Lower lobe of right lung (tissue), 2 donors: ENCODE data around the gene DTNBP1. TPM values are rescaled to one million over a fixed set of nuclear protein-coding genes. Genes with fewer than 3 reads are reported as not detected.
"Not testable (repeated sequence)": the region's sequence is repeated elsewhere in the genome, so short reads cannot be mapped to it uniquely, and the experiment has no call there.

Experiments used
- ATAC-seq, 2 donors: fragments of 200-7000 bp; cut with Tn5 transposase; one replicate each; pipeline ENCODE4 v1.9.1; 2020 to 2022; ENCODE audit warnings: mild to moderate bottlenecking in 2 of 2, moderate library complexity in 2 of 2
- DNase-seq: peaks from one replicate; pipeline ENCODE4 v3.0.0-alpha.2; 2020
- H3K27ac ChIP-seq: fragments of 200-600 bp; one replicate; pipeline ENCODE4 v1.8.0; 2022
- H3K27me3 ChIP-seq: fragments of 200-600 bp; one replicate; pipeline ENCODE4 v1.8.0; 2022; ENCODE audit warnings: low read depth
- H3K36me3 ChIP-seq: fragments of 200-600 bp; one replicate; pipeline ENCODE4 v1.8.0; 2022; ENCODE audit warnings: mild to moderate bottlenecking
- H3K4me1 ChIP-seq: fragments of 200-600 bp; one replicate; pipeline ENCODE4 v1.8.0; 2022
- H3K4me3 ChIP-seq: fragments of 200-600 bp; one replicate; pipeline ENCODE4 v1.8.0; 2022; ENCODE audit warnings: mild to moderate bottlenecking
- H3K9me3 ChIP-seq: fragments of 200-600 bp; one replicate; pipeline ENCODE4 v1.8.0; 2022
- CTCF ChIP-seq: fragments of 200-600 bp; IDR thresholded peaks from one replicate; pipeline ENCODE4 v1.8.0; 2022; ENCODE audit warnings: antibody characterized with exemption, mild to moderate bottlenecking
- intact Hi-C: fragments of 100-400 bp; cut with DNase I; formaldehyde crosslinking; loops from one replicate; pipeline ENCODE4 v1.11.0; 2022
- total RNA-seq: library from RNA; stranded (reverse); fragmentation: NEBNext Ultra II Directional; extraction: Animal tissue kit (Norgen Biotek cat#: 25700); gene quantifications from one replicate; pipeline ENCODE4 v1.2.1, GENCODE V29; 2021
- donor health status: DM: no; HTN: yes; CAD: no; lungs with severe emphysema.

Gene DTNBP1
- total RNA-seq, 1 donor from 2014 or later, result 25.9 TPM

- intact Hi-C loops, result no loop called here
- no peak overlapping the region for H3K4me3 ChIP-seq
- no peak for TF ChIP-seq CTCF
- H3K36me3 ChIP-seq, result no peaks in the 10 kb centered on the region
- DNase-seq, result no peak
- no peaks in the 10 kb centered on the region for H3K27me3 ChIP-seq
- ATAC-seq, result no peak
- H3K4me1 ChIP-seq, result peaks cover 35% of the 10 kb centered on the region
- no peaks in the 10 kb centered on the region for H3K9me3 ChIP-seq
- H3K27ac ChIP-seq, result no peak overlapping the region
Observed at GRCh38 chr6:15550546-15551123, 112.2 kb downstream of the DTNBP1 start.

- intact Hi-C loops, result no loop called here
- no peaks in the 10 kb centered on the region for H3K27me3 ChIP-seq
- no peaks in the 10 kb centered on the region for H3K9me3 ChIP-seq
- ATAC-seq (no peak), DNase-seq (no peak)
- H3K4me3 ChIP-seq, result no peak overlapping the region
- TF ChIP-seq CTCF, result no peak
- H3K27ac ChIP-seq, result no peak overlapping the region
- no peaks in the 10 kb centered on the region for H3K36me3 ChIP-seq
- H3K4me1 ChIP-seq, result peaks cover 39% of the 10 kb centered on the region
Observed at GRCh38 chr6:15549371-15549770, 113.5 kb downstream of the DTNBP1 start.

GRCh38 chr6:15547400-15547799 lies 115.4 kb downstream of the DTNBP1 start:
- intact Hi-C loops, result no loop called here
- no peak for DNase-seq
- ATAC-seq, result no peak
- H3K4me1 ChIP-seq, result peaks cover 37% of the 10 kb centered on the region
- no peak overlapping the region for H3K4me3 ChIP-seq
- no peak for TF ChIP-seq CTCF
- H3K27me3 ChIP-seq, result no peaks in the 10 kb centered on the region
- H3K9me3 ChIP-seq, result peaks cover 7% of the 10 kb centered on the region
- no peak overlapping the region for H3K27ac ChIP-seq
- no peaks in the 10 kb centered on the region for H3K36me3 ChIP-seq

GRCh38 chr6:15546591-15546990 lies 116.2 kb downstream of the DTNBP1 start:
- Histone ChIP-seq H3K36me3 (no peaks in the 10 kb centered on the region), H3K9me3 (peaks cover 7% of the 10 kb centered on the region), H3K27me3 (no peaks in the 10 kb centered on the region), H3K27ac (no peak overlapping the region), H3K4me3 (no peak overlapping the region), H3K4me1 (peaks cover 29% of the 10 kb centered on the region)
- ATAC-seq (no peak), DNase-seq (no peak)
- TF ChIP-seq CTCF, result no peak
- intact Hi-C loops, result no loop called here

GRCh38 chr6:15544321-15544900 lies 118.4 kb downstream of the DTNBP1 start:
- intact Hi-C loops, result no loop called here

GRCh38 chr6:15543332-15543917 lies 119.4 kb downstream of the DTNBP1 start:
- peaks cover 30% of the 10 kb centered on the region for H3K4me1 ChIP-seq
- DNase-seq, H3K27ac ChIP-seq, H3K36me3 ChIP-seq, H3K4me3 ChIP-seq, H3K9me3 ChIP-seq, intact Hi-C loops, H3K27me3 ChIP-seq: not testable (repeated sequence)
- ATAC-seq, result peak in 1 of 2 donors; percentile 40

More at GRCh38 chr6:15544321-15544900, 118.4 kb downstream of the DTNBP1 start:
- Histone ChIP-seq H3K4me1 (peaks cover 20% of the 10 kb centered on the region), H3K27me3 (no peaks in the 10 kb centered on the region), H3K9me3 (peaks cover 7% of the 10 kb centered on the region), H3K27ac (no peak overlapping the region), H3K4me3 (no peak overlapping the region), H3K36me3 (no peaks in the 10 kb centered on the region)
- no peak for DNase-seq
- ATAC-seq, result no peak
- TF ChIP-seq CTCF, result no peak
